ENCODE measurements around the gene PARVB.
A peak's percentile ranks its signal among the peaks of the same experiment; 100 is the strongest.

The PARVB gene

DNA sequence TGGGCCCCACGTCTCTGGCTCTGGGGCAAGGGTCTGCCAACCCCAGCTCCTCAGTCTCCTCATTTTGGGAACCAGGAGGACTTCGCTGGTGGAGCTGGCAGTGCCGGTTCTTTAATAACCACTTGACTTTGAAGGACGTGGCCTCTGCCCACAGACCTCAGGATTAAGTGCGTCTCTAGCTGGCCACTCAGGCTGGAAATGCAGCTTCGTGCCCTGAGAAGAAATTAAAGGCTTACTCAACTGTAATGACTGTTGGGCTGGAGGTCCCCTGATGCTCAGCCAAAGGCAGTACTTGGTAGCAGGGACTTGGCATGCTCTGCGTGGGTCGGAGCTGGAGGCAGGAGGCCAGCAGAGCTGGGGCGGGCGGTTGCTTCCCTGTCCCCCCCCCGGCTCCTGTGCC lies 139.9 kb downstream of the PARVB start:
- no peak for DNase-seq

- no peak for DNase-seq
Observed at GRCh38 chr22:44165286-44165874, 141.3 kb downstream of the PARVB start.

GRCh38 chr22:44166498-44167276 lies 142.6 kb downstream of the PARVB start:
- DNase-seq, result no peak

GRCh38 chr22:44167501-44167900 lies 143.4 kb downstream of the PARVB start:
- no peak for DNase-seq

- no peak for DNase-seq
Observed at GRCh38 chr22:44168206-44168605, 144.1 kb downstream of the PARVB start.

DNA sequence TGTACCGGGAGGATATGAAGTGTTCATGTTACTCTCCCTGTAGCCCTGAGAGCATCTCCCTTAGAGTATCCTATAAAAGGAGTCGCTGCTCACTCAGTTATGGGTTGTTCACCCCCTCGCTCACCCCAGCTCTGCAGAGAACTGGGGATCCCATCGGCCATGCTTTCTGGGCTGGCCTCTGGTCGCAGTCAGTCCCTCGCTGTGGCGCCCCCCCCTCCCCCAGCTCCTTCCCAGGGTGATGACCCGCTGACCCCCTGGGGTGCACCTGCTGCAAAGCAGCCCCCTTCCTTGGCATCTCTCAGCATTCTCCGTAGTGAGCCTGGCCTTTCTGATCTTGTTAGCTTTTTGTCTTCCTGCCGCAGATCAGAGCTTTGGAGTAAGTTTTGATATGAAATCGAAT lies 146.4 kb downstream of the PARVB start:
- DNase-seq, result no peak

DNA sequence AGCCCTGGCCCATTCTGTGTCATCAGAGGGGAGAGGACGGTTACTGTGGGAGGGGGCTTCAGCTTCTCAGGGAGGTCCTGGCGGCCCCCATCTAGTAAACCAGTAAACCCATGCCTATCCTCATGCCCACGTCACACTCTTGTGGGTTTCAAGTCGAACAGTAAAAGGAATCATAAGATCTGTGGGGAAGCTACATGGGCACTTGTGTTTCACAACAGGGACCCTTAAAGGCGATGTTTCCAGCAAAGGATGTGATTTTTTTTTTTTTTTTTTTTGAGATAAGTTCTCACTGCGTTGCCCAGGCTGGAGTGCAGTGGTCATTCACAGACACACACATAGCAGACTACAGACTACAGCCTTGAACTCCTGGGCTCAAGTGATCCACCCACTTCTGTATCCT lies 147.5 kb downstream of the PARVB start:
- peak; percentile 87 to 89 for DNase-seq

GRCh38 chr22:44172370-44173108 lies 148.4 kb downstream of the PARVB start:
- peak; percentile 99 for DNase-seq

- no peak for DNase-seq
Observed at GRCh38 chr22:44173154-44173553, 149.1 kb downstream of the PARVB start.

GRCh38 chr22:44175676-44176075 lies 151.6 kb downstream of the PARVB start:
- DNase-seq, result no peak

- DNase-seq, result no peak
Observed at GRCh38 chr22:44179196-44179988, 155.3 kb downstream of the PARVB start.

DNA sequence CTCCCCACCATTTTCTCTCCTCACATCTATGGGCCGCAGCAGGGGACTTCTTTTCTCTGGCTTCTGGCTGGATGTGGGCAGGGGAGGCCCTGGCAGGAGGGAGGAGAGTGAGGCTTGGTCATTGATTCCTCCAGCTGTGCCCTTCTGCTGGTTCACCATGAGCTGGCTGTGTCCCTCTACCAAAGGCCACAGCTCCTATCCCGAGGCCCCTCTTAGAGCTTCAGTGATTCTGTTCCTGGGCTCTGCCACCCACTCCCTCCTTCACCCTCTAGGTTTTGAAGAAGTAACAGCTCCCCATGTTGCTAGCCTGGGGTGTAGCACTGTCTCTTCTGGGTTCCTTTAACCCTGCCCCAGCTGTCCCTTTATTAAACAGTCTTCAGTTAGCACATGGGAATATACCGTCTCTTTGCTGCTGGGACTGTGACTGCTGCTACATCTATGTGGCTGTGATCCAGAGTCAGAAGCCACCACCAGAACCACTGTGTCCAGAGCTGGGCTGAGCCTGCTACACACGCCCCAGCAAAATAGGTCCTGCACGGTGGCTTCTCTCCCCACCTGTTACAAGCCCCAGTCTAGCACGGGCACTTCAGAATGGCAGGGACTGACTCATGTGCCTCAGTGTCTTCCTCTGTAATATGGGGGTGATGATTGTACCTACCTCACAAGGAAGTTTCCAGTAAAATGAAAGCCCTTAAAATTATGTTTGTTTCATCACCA lies 156.0 kb downstream of the PARVB start:
- DNase-seq, result peak; percentile 46 to 75

DNA sequence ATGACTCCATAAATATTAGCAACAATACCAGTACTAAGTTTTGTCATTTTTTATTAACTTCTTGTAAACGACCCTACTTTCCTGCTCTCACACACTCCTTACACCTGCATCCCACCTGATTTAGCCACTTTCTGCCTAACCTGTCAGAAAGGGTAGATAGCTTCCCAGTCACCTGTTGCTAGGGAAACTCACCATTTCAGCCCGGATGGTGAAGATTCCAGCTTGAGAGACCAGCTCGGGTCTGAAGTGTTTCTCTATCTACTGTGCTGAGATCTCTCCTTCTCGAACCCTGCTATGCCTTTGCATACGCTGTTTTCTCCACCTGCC lies 156.6 kb downstream of the PARVB start, which contains the start of gene PARVG:
Gene PARVG, plus strand, starts transcription at position 220 of the 327 bp plus-strand sequence. CDS start 2,405 bp downstream, outside the sequence.
- DNase-seq, result peak; percentile 41 to 48

GRCh38 chr22:44181033-44181911 lies 157.2 kb downstream of the PARVB start:
- peak; percentile 55 to 81 for DNase-seq

DNA sequence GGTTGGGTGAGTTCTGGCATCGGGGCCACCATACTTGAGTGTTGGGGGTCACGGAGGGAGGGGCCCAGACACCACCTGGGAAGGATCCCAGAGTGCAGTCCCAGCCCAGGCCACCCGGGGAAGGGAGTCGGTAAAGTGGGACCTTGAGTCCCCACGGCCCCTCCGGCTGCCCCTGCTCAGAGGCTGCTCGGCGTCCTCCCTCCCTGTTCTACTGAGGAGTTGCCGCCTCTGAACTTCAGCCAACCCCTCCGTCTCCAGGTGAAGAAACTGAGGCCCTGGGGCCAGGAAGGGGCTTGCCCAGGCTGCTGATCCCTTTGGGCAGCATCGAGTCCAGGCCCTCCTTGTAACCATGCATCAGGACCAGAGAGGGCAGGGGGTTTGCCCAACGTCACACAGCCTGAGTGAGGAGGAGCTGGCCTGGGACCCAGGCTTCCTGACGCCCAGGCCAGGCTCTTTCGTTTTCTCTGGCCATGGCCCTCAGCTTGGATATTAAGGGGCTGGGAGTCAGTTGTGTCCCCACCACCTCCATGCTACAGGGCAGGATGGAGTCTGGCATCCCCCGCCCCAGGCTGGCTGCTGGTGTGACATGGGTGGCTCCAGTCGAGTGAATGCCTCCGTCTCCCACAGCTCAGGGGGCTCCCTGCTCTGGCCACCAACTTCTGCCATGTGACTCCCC lies 157.9 kb downstream of the PARVB start:
- no peak for DNase-seq

DNA sequence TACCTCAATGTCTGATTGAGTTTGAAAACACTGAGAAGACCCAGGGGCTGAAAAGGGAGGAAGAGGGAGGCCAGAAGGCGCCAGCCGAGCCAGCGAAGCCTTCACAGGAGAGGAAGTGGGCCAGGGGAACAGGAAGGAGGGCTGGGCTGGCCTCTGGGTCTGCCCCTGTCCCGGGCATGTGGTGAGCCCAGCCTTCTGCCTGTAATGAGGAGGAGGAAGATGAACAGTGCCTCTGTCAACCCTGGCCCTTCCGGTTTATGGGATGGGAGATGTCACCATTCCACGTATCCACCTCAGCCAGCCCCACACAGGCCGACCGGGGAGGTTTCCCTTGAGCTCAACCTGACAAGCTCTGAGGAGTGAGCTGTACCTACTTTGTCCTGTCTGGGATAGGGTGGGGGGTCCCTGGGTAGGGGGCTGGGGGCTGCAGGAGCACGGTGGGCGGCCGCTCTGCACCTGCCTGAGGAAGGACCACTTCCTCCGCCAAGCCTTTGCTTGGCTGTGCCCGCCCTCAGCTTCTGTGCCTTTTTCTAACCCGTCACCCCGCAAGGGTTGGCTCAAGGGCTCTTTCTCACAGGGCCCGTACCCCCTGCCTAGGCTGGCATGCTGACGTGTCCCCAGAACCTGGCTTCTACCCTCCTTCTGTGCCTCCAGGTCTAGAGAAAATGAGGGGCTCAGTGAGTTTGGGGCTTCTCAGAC lies 158.6 kb downstream of the PARVB start:
- DNase-seq, result peak; percentile 90 to 91

DNA sequence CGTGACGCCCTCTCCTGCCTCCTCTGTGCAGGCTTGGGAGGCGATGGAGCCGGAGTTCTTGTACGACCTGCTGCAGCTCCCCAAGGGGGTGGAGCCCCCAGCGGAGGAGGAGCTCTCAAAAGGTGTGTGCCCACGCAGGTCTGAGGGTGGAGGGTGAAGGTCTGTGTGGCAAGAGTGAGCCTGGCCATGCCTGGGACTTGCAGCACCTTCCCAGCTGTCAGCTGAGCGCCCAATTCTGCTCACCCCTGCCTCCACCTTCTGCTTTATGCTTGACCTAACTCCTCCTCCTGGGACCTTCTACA lies 159.1 kb downstream of the PARVB start:
- DNase-seq, result no peak

DNA sequence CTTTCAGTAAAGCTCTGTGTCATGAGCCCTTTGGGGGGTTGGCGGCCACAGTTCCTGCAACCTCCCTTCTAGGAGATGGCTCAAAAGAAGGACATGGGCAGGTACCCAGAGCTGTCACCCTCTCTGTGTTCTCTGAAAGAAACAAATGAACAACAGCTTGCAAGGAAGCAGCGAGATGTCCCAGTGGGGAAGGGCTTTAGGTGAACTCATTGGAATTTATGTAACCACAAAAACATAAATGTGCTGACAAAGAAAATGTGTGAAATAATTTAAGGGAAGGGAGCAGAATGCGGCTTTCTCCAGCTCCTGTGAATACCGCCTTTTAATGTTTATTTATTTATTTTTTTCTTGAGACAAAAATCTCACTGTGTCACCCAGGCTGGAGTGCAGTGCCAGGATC lies 159.9 kb downstream of the PARVB start:
- DNase-seq, result no peak

- no peak for DNase-seq
Observed at GRCh38 chr22:44185237-44186120, 161.4 kb downstream of the PARVB start.
